ENCODE results near the gene GPR156. TPM values are rescaled to one million over a fixed set of nuclear protein-coding genes. Genes with fewer than 3 reads are reported as not detected.

GPR156 gene
- total and polyA plus RNA-seq, 2 of the 4 experiments (the other 2 are of a cell fraction): 0.09 to 0.18 TPM

DNA sequence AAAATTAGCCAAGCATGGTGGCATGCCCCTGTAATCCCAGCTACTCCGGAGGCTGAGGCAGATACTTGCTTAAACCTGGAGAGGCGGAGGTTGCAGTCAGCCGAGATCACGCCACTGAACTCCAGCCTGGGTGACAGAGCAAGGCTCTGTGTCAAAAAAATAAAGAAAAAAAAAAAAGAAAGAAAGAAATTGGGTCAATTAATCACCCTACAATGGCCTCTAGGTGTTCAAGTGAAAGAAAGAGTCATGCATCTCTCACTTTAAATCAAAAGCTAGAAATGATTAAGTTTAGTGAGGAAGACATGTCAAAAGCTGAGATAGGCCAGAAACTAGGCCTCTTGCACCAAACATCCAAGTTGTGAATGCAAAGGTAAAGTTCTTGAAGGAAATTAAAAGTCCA is 145.9 kb downstream of the GPR156 start:
- Histone ChIP-seq H2AK9ac (replicated peaks; ENCODE audit: low read depth, low read length, poor library complexity) (no peak overlapping the region), H2BK15ac (ENCODE audit: low read depth, low read length) (no peak overlapping the region), H3K23ac (ENCODE audit: low read depth, low read length) (no peak overlapping the region), H2BK5ac (ENCODE audit: low read depth, low read length, poor library complexity, severe bottlenecking) (no peak overlapping the region), H3K9me1 (ENCODE audit: insufficient read depth, low read length) (peaks cover 1% of the 10 kb centered on the region), H2BK120ac (ENCODE audit: low read depth, low read length) (no peak overlapping the region), H4K5ac (ENCODE audit: low read depth, low read length) (no peak overlapping the region), H3K9me3 (ENCODE audit: control insufficient read depth, insufficient read depth, low read length) (no peaks in the 10 kb centered on the region), H3K56ac (ENCODE audit: extremely low read depth, insufficient read depth, low read length) (no peak overlapping the region), H3K36me3 (ENCODE audit: control insufficient read depth, insufficient read depth, low read length) (no peaks in the 10 kb centered on the region), H3K9ac (ENCODE audit: low read depth, low read length) (no peak overlapping the region), H3K4ac (ENCODE audit: low read depth, low read length) (no peak overlapping the region), H2BK20ac (ENCODE audit: low read depth, low read length) (no peak overlapping the region), H2AK5ac (ENCODE audit: low read depth, low read length) (no peak overlapping the region), H4K20me1 (ENCODE audit: insufficient read depth, low read length) (no peaks in the 10 kb centered on the region), H4K91ac (ENCODE audit: insufficient read depth, low read depth, low read length) (no peak overlapping the region), H3K79me1 (ENCODE audit: low read depth in 1 of 2, low read length in 2 of 2) (no peaks in the 10 kb centered on the region), H3K4me3 (ENCODE audit: insufficient read depth, low read depth, low read length) (no peak overlapping the region), H3K18ac (ENCODE audit: low read depth, low read length) (no peak overlapping the region), H3K4me1 (ENCODE audit: control insufficient read depth, insufficient read depth, low read length) (peaks cover 3% of the 10 kb centered on the region; the same call in 1 of the 2 replicates), H3K27me3 (ENCODE audit: control insufficient read depth, insufficient read depth, low read length) (no peaks in the 10 kb centered on the region), H3K27ac (ENCODE audit: insufficient read depth, low read length) (no peak overlapping the region), H2AFZ (replicated peaks; ENCODE audit: low read length, poor library complexity) (no peak overlapping the region), H3K4me2 (ENCODE audit: low read depth, low read length) (no peak overlapping the region), H4K8ac (ENCODE audit: low read depth in 2 of 2, low read length in 2 of 2) (no peak overlapping the region), H3K14ac (replicated peaks; ENCODE audit: low read depth, low read length) (no peak overlapping the region)
- ATAC-seq (ENCODE audit: low read depth) (no peak), DNase-seq (no peak)
- WGBS, 2 experiments (ENCODE audit: extremely low coverage in 2 of 2, insufficient read length in 1 of 2): no CpG with 5 or more reads among the region's 4 CpGs
- intact Hi-C loops (cut with micrococcal nuclease) (no loop called here), in situ Hi-C loops (cut with MboI; ENCODE audit: low sequenced_read_pairs) (no loop called here), dilution Hi-C loops (cut with HindIII; ENCODE audit: low sequenced_read_pairs, unreplicated experiment) (no loop called here)
- TF ChIP-seq, protein P1, sequence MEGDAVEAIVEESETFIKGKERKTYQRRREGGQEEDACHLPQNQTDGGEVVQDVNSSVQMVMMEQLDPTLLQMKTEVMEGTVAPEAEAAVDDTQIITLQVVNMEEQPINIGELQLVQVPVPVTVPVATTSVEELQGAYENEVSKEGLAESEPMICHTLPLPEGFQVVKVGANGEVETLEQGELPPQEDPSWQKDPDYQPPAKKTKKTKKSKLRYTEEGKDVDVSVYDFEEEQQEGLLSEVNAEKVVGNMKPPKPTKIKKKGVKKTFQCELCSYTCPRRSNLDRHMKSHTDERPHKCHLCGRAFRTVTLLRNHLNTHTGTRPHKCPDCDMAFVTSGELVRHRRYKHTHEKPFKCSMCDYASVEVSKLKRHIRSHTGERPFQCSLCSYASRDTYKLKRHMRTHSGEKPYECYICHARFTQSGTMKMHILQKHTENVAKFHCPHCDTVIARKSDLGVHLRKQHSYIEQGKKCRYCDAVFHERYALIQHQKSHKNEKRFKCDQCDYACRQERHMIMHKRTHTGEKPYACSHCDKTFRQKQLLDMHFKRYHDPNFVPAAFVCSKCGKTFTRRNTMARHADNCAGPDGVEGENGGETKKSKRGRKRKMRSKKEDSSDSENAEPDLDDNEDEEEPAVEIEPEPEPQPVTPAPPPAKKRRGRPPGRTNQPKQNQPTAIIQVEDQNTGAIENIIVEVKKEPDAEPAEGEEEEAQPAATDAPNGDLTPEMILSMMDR (conservative IDR thresholded peaks at IDR 0.05; ENCODE audit: low read depth, low read length): no peak
- no peak for TF ChIP-seq MAZ (IDR thresholded peaks at IDR 0.05; ENCODE audit: borderline replicate concordance, low read depth, low read length)
- TF ChIP-seq NFE2L2 (IDR thresholded peaks at IDR 0.05; ENCODE audit: low read depth, low read length): no peak
- TF ChIP-seq, protein P2, sequence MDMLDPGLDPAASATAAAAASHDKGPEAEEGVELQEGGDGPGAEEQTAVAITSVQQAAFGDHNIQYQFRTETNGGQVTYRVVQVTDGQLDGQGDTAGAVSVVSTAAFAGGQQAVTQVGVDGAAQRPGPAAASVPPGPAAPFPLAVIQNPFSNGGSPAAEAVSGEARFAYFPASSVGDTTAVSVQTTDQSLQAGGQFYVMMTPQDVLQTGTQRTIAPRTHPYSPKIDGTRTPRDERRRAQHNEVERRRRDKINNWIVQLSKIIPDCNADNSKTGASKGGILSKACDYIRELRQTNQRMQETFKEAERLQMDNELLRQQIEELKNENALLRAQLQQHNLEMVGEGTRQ (IDR thresholded peaks at IDR 0.05; ENCODE audit: low read depth, low read length): no peak
- TF ChIP-seq FOS (IDR thresholded peaks at IDR 0.05; ENCODE audit: low read depth, low read length): no peak
- no peak for TF ChIP-seq BHLHE40 (IDR thresholded peaks at IDR 0.05; ENCODE audit: low read depth, low read length)
- no peak for TF ChIP-seq CEBPB (IDR thresholded peaks at IDR 0.05; ENCODE audit: low read depth, low read length)
- TF ChIP-seq RFX5 (IDR thresholded peaks at IDR 0.05; ENCODE audit: low read depth, low read length): no peak
- TF ChIP-seq, protein P3, sequence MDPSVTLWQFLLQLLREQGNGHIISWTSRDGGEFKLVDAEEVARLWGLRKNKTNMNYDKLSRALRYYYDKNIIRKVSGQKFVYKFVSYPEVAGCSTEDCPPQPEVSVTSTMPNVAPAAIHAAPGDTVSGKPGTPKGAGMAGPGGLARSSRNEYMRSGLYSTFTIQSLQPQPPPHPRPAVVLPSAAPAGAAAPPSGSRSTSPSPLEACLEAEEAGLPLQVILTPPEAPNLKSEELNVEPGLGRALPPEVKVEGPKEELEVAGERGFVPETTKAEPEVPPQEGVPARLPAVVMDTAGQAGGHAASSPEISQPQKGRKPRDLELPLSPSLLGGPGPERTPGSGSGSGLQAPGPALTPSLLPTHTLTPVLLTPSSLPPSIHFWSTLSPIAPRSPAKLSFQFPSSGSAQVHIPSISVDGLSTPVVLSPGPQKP (IDR thresholded peaks at IDR 0.05; ENCODE audit: borderline replicate concordance, low read depth, low read length): no peak
- no peak for TF ChIP-seq CHD1 (IDR thresholded peaks at IDR 0.05; ENCODE audit: low read depth, low read length)
- no peak for TF ChIP-seq MAFK (IDR thresholded peaks at IDR 0.05; ENCODE audit: low read depth, low read length)
- POLR2A ChIA-PET (ENCODE audit: unreplicated experiment): no interaction called here
- CTCF ChIA-PET: no interaction called here
- BruUV-seq (replicated peaks): no TSS peak
